ENCODE data around the gene CRACR2A. TPM values are rescaled to one million over a fixed set of nuclear protein-coding genes. Genes with fewer than 3 reads are reported as not detected.

Gene CRACR2A
- total and polyA plus RNA-seq, 2 of the 13 experiments (the other 11 are each of a cell fraction or from before 2014, with no cell fraction given), result 0.09 to 0.20 TPM

DNA sequence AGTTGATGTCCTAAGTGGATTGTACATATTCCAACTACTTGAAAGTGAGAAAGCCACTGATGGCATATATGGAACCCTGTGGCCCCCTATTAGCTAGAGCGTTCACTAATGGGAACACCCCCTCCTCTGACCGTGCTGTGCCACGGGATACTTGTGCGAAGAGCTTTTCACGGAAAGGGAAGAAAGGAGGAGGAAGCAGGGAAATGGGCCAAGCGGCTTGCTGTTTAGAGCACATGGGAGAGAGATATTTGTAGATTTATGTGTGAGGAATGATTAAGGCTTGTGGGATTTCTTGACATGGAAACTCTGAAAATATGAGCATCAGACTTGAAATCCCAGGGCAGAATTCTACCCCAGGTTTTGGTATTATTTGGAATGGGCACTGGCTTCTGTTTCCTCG lies 132.1 kb downstream of the CRACR2A start:
- no peak overlapping the region for H2AFZ ChIP-seq (ENCODE audit: low read length)
- H3K27me3 ChIP-seq (ENCODE audit: control insufficient read depth in 1 of 2, insufficient read depth in 2 of 2, low read length in 2 of 2), result peaks cover 0 to 29% of the 10 kb centered on the region in 2 experiments; a peak in 3 of 5 replicates
- H3K9me3 ChIP-seq (ENCODE audit: low read length), result no peaks in the 10 kb centered on the region
- POLR2A ChIA-PET, result no interaction called here
- H3K9ac ChIP-seq (ENCODE audit: insufficient read depth, low read depth, low read length), result no peak overlapping the region
- no peak for DNase-seq (ENCODE audit: low spot score)
- no peaks in the 10 kb centered on the region for H4K20me1 ChIP-seq (ENCODE audit: insufficient read depth, low read length)
- in situ Hi-C loops (cut with HindIII; ENCODE audit: extremely low pct_ligation_motif_present, low pct_unique_long_range_greater_than_20kb) (no loop called here), intact Hi-C loops (cut with micrococcal nuclease; ENCODE audit: unreplicated experiment) (no loop called here)
- no peak for FAIRE-seq
- TF ChIP-seq, protein P1, sequence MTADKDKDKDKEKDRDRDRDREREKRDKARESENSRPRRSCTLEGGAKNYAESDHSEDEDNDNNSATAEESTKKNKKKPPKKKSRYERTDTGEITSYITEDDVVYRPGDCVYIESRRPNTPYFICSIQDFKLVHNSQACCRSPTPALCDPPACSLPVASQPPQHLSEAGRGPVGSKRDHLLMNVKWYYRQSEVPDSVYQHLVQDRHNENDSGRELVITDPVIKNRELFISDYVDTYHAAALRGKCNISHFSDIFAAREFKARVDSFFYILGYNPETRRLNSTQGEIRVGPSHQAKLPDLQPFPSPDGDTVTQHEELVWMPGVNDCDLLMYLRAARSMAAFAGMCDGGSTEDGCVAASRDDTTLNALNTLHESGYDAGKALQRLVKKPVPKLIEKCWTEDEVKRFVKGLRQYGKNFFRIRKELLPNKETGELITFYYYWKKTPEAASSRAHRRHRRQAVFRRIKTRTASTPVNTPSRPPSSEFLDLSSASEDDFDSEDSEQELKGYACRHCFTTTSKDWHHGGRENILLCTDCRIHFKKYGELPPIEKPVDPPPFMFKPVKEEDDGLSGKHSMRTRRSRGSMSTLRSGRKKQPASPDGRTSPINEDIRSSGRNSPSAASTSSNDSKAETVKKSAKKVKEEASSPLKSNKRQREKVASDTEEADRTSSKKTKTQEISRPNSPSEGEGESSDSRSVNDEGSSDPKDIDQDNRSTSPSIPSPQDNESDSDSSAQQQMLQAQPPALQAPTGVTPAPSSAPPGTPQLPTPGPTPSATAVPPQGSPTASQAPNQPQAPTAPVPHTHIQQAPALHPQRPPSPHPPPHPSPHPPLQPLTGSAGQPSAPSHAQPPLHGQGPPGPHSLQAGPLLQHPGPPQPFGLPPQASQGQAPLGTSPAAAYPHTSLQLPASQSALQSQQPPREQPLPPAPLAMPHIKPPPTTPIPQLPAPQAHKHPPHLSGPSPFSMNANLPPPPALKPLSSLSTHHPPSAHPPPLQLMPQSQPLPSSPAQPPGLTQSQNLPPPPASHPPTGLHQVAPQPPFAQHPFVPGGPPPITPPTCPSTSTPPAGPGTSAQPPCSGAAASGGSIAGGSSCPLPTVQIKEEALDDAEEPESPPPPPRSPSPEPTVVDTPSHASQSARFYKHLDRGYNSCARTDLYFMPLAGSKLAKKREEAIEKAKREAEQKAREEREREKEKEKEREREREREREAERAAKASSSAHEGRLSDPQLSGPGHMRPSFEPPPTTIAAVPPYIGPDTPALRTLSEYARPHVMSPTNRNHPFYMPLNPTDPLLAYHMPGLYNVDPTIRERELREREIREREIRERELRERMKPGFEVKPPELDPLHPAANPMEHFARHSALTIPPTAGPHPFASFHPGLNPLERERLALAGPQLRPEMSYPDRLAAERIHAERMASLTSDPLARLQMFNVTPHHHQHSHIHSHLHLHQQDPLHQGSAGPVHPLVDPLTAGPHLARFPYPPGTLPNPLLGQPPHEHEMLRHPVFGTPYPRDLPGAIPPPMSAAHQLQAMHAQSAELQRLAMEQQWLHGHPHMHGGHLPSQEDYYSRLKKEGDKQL (CRISPR knock-in tag; IDR thresholded peaks at IDR 0.05; ENCODE audit: low read depth), result no peak
- TF ChIP-seq ZNF879 (CRISPR knock-in tag; IDR thresholded peaks at IDR 0.05), result no peak
- no peak for TF ChIP-seq NKX3-1 (CRISPR knock-in tag; IDR thresholded peaks at IDR 0.05)
- no peak for TF ChIP-seq ZNF367 (CRISPR knock-in tag; IDR thresholded peaks at IDR 0.05; ENCODE audit: borderline replicate concordance)
- TF ChIP-seq ZC3H4 (CRISPR knock-in tag; IDR thresholded peaks at IDR 0.05; ENCODE audit: borderline replicate concordance), result no peak
- no peak for TF ChIP-seq KLF16 (CRISPR knock-in tag; IDR thresholded peaks at IDR 0.05)
- TF ChIP-seq, protein P2, sequence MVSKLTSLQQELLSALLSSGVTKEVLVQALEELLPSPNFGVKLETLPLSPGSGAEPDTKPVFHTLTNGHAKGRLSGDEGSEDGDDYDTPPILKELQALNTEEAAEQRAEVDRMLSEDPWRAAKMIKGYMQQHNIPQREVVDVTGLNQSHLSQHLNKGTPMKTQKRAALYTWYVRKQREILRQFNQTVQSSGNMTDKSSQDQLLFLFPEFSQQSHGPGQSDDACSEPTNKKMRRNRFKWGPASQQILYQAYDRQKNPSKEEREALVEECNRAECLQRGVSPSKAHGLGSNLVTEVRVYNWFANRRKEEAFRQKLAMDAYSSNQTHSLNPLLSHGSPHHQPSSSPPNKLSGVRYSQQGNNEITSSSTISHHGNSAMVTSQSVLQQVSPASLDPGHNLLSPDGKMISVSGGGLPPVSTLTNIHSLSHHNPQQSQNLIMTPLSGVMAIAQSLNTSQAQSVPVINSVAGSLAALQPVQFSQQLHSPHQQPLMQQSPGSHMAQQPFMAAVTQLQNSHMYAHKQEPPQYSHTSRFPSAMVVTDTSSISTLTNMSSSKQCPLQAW (CRISPR knock-in tag; IDR thresholded peaks at IDR 0.05), result no peak
- TF ChIP-seq BCLAF1 (IDR thresholded peaks at IDR 0.05), result no peak
- no peak for TF ChIP-seq ZMYM2 (CRISPR knock-in tag; IDR thresholded peaks at IDR 0.05)
- no peak for TF ChIP-seq SNAPC2 (CRISPR knock-in tag; IDR thresholded peaks at IDR 0.05)
- H3K36me3 ChIP-seq (replicated peaks in 1 of 2; ENCODE audit: control insufficient read depth in 1 of 2, insufficient read depth in 2 of 2, low read length in 2 of 2), result no peaks in the 10 kb centered on the region
- BruUV-seq (replicated peaks), result no TSS peak
- CTCF ChIA-PET (ENCODE audit: low intra/inter-chr PET ratio, low total read pairs), result no interaction called here
- H3K4me3 ChIP-seq (replicated peaks in 1 of 3; ENCODE audit: insufficient read depth in 1 of 3, low read depth in 2 of 3, low read length in 3 of 3), result no peak overlapping the region
- no peak overlapping the region for H3K4me2 ChIP-seq (ENCODE audit: low read depth, low read length)
- no peak overlapping the region for H3K27ac ChIP-seq (ENCODE audit: extremely low read length, insufficient read depth, low read length)
- WGBS (ENCODE audit: low lambda C conversion rate), result 35% methylated on average over 7 of the region's 7 CpGs
- ATAC-seq, result no peak
- no peaks in the 10 kb centered on the region for H3K79me2 ChIP-seq (ENCODE audit: insufficient read depth, low read length)
- H3K4me1 ChIP-seq (ENCODE audit: insufficient read depth, low read length), result no peaks in the 10 kb centered on the region

Data from HepG2 (cell line).